Measurements from ENCODE around the gene LRRC30.

Gene LRRC30

GRCh38 chr18:7242926-7243325 is 12.0 kb downstream of the LRRC30 start:
- no peak for DNase-seq

GRCh38 chr18:7248877-7249276 is 18.0 kb downstream of the LRRC30 start:
- DNase-seq, result no peak

GRCh38 chr18:7254163-7254562 is 23.3 kb downstream of the LRRC30 start:
- no peak for DNase-seq

- DNase-seq, result no peak
These were observed 24.2 kb downstream of the LRRC30 start for GRCh38 chr18:7255054-7255453.

GRCh38 chr18:7255643-7256042 is 24.8 kb downstream of the LRRC30 start:
- DNase-seq, result no peak

- no peak for DNase-seq
These were observed 25.9 kb downstream of the LRRC30 start for GRCh38 chr18:7256618-7257425.

GRCh38 chr18:7257426-7257740 is 26.5 kb downstream of the LRRC30 start:
- no peak for DNase-seq

- no peak for DNase-seq
These were observed 28.6 kb downstream of the LRRC30 start for GRCh38 chr18:7259475-7259874.

GRCh38 chr18:7261199-7261598 is 30.3 kb downstream of the LRRC30 start:
- no peak for DNase-seq

- no peak for DNase-seq
These were observed 37.1 kb downstream of the LRRC30 start for GRCh38 chr18:7267973-7268372.

- DNase-seq, result no peak
These were observed 39.1 kb downstream of the LRRC30 start for GRCh38 chr18:7269942-7270341.

- no peak for DNase-seq
These were observed 41.6 kb downstream of the LRRC30 start for GRCh38 chr18:7272311-7273049.

- no peak for DNase-seq
These were observed 42.5 kb downstream of the LRRC30 start for GRCh38 chr18:7273301-7273921.

- no peak for DNase-seq
These were observed 50.7 kb downstream of the LRRC30 start for GRCh38 chr18:7281579-7281978.
